ENCODE data around the gene RASAL2. TPM values are rescaled to one million over a fixed set of nuclear protein-coding genes. Genes with fewer than 3 reads are reported as not detected.

The RASAL2 gene
- total and polyA plus RNA-seq, 2 donors (not counting 1 experiment from before 2014, with no cell fraction given), result 0.12 TPM; not detected in 1

- CTCF ChIA-PET, result no interaction called here
Observed at GRCh38 chr1:178168536-178168935, 74.6 kb downstream of the RASAL2 start.

GRCh38 chr1:178169649-178170048 lies 75.7 kb downstream of the RASAL2 start:
- Histone ChIP-seq H3K27me3 (replicated peaks in 1 of 4; ENCODE audit: control extremely low read depth in 1 of 4, control insufficient read depth in 3 of 4, insufficient read depth in 4 of 4, low read length in 3 of 4) (no peaks in the 10 kb centered on the region), H3K79me2 (ENCODE audit: control insufficient read depth, insufficient read depth, low read length) (no peaks in the 10 kb centered on the region), H3K4me1 (ENCODE audit: control insufficient read depth in 2 of 2, insufficient read depth in 2 of 2, low read length in 2 of 2) (no peaks in the 10 kb centered on the region), H4K20me1 (ENCODE audit: control insufficient read depth, insufficient read depth, low read length, poor library complexity, severe bottlenecking) (no peaks in the 10 kb centered on the region), H3K9me3 (ENCODE audit: control extremely low read depth in 1 of 3, control insufficient read depth in 2 of 3, insufficient read depth in 1 of 3, low read length in 2 of 3) (no peaks in the 10 kb centered on the region), H3K9ac (ENCODE audit: low read length) (no peak overlapping the region), H3K4me2 (replicated peaks; ENCODE audit: low read depth, low read length, poor library complexity, severe bottlenecking) (no peak overlapping the region), H3K4me3 (ENCODE audit: control extremely low read depth in 1 of 5, extremely low read depth in 1 of 5, insufficient read depth in 1 of 5, low read depth in 2 of 5, low read length in 4 of 5) (no peak overlapping the region), H3K27ac (ENCODE audit: low read length in 2 of 2) (no peak overlapping the region), H2AFZ (ENCODE audit: insufficient read depth, low read depth, low read length, poor library complexity, severe bottlenecking) (no peak overlapping the region), H3K36me3 (replicated peaks in 1 of 2; ENCODE audit: control extremely low read depth in 1 of 2, control insufficient read depth in 1 of 2, extremely low read depth in 1 of 2, insufficient read depth in 2 of 2, low read length in 1 of 2) (no peaks in the 10 kb centered on the region)
- TF ChIP-seq CTCF (IDR thresholded peaks at IDR 0.05) (no peak), EZH2 (IDR thresholded peaks at IDR 0.05; ENCODE audit: borderline replicate concordance, insufficient read depth, low read depth, low read length, poor library complexity, severe bottlenecking) (no peak)
- POLR2A ChIA-PET, result no interaction called here
- intact Hi-C loops (cut with micrococcal nuclease), result no loop called here
- CTCF ChIA-PET, result no interaction called here
- H3K27ac Mint-ChIP-seq, result no peak overlapping the region
- no CpG with 5 or more reads among the region's 1 CpG for WGBS (ENCODE audit: insufficient coverage)
- no peak overlapping the region for H3K4me3 Mint-ChIP-seq
- H3K9me3 Mint-ChIP-seq (ENCODE audit: insufficient read depth), result no peaks in the 10 kb centered on the region
- peaks cover 5% of the 10 kb centered on the region for H3K27me3 Mint-ChIP-seq
- ATAC-seq (ENCODE audit: low read depth) (no peak), DNase-seq (no peak)
- H3K4me1 Mint-ChIP-seq, result no peaks in the 10 kb centered on the region

More at GRCh38 chr1:178168536-178168935, 74.6 kb downstream of the RASAL2 start:
- Mint-ChIP-seq H3K4me1 (no peaks in the 10 kb centered on the region), H3K4me3 (no peak overlapping the region), H3K9me3 (ENCODE audit: insufficient read depth) (no peaks in the 10 kb centered on the region), H3K27me3 (peaks cover 5% of the 10 kb centered on the region), H3K27ac (no peak overlapping the region)
- no peak overlapping the region for H3K4me2 ChIP-seq (replicated peaks; ENCODE audit: low read depth, low read length, poor library complexity, severe bottlenecking)
- no peak overlapping the region for H3K4me3 ChIP-seq (ENCODE audit: control extremely low read depth in 1 of 5, extremely low read depth in 1 of 5, insufficient read depth in 1 of 5, low read depth in 2 of 5, low read length in 4 of 5)
- no peaks in the 10 kb centered on the region for H3K79me2 ChIP-seq (ENCODE audit: control insufficient read depth, insufficient read depth, low read length)
- H3K36me3 ChIP-seq (replicated peaks in 1 of 2; ENCODE audit: control extremely low read depth in 1 of 2, control insufficient read depth in 1 of 2, extremely low read depth in 1 of 2, insufficient read depth in 2 of 2, low read length in 1 of 2), result no peaks in the 10 kb centered on the region
- DNase-seq, result no peak
- TF ChIP-seq EZH2 (IDR thresholded peaks at IDR 0.05; ENCODE audit: borderline replicate concordance, insufficient read depth, low read depth, low read length, poor library complexity, severe bottlenecking) (no peak), CTCF (IDR thresholded peaks at IDR 0.05) (no peak)
- peaks cover 0 to 4% (median 0%) of the 10 kb centered on the region in 4 experiments for H3K27me3 ChIP-seq (replicated peaks in 1 of 4; ENCODE audit: control extremely low read depth in 1 of 4, control insufficient read depth in 3 of 4, insufficient read depth in 4 of 4, low read length in 3 of 4)
- H3K4me1 ChIP-seq (ENCODE audit: control insufficient read depth in 2 of 2, insufficient read depth in 2 of 2, low read length in 2 of 2), result no peaks in the 10 kb centered on the region
- H3K9ac ChIP-seq (ENCODE audit: low read length), result no peak overlapping the region
- POLR2A ChIA-PET, result no interaction called here
- no peak overlapping the region for H3K27ac ChIP-seq (ENCODE audit: low read length in 2 of 2)
- H4K20me1 ChIP-seq (ENCODE audit: control insufficient read depth, insufficient read depth, low read length, poor library complexity, severe bottlenecking), result no peaks in the 10 kb centered on the region
- H3K9me3 ChIP-seq (ENCODE audit: control extremely low read depth in 1 of 3, control insufficient read depth in 2 of 3, insufficient read depth in 1 of 3, low read length in 2 of 3), result no peaks in the 10 kb centered on the region
- ATAC-seq (ENCODE audit: low read depth), result no peak
- intact Hi-C loops (cut with micrococcal nuclease), result no loop called here
- no CpG with 5 or more reads among the region's 2 CpGs for WGBS (ENCODE audit: insufficient coverage)
- no peak overlapping the region for H2AFZ ChIP-seq (ENCODE audit: insufficient read depth, low read depth, low read length, poor library complexity, severe bottlenecking)
